LNCAP (cell line): ENCODE measurements around the gene NKD1.

Source experiments
- TF ChIP-seq, protein P1 (sequence below): fragments of 450-650 bp; IDR thresholded peaks from 2 replicates; pipeline ENCODE4 v1.5.1; 2017; ENCODE audit warnings: mild to moderate bottlenecking

Gene NKD1

GRCh38 chr16:50552476-50553101 lies 4.4 kb downstream of the NKD1 start:
- TF ChIP-seq, protein P1, sequence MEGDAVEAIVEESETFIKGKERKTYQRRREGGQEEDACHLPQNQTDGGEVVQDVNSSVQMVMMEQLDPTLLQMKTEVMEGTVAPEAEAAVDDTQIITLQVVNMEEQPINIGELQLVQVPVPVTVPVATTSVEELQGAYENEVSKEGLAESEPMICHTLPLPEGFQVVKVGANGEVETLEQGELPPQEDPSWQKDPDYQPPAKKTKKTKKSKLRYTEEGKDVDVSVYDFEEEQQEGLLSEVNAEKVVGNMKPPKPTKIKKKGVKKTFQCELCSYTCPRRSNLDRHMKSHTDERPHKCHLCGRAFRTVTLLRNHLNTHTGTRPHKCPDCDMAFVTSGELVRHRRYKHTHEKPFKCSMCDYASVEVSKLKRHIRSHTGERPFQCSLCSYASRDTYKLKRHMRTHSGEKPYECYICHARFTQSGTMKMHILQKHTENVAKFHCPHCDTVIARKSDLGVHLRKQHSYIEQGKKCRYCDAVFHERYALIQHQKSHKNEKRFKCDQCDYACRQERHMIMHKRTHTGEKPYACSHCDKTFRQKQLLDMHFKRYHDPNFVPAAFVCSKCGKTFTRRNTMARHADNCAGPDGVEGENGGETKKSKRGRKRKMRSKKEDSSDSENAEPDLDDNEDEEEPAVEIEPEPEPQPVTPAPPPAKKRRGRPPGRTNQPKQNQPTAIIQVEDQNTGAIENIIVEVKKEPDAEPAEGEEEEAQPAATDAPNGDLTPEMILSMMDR: no peak

DNA sequence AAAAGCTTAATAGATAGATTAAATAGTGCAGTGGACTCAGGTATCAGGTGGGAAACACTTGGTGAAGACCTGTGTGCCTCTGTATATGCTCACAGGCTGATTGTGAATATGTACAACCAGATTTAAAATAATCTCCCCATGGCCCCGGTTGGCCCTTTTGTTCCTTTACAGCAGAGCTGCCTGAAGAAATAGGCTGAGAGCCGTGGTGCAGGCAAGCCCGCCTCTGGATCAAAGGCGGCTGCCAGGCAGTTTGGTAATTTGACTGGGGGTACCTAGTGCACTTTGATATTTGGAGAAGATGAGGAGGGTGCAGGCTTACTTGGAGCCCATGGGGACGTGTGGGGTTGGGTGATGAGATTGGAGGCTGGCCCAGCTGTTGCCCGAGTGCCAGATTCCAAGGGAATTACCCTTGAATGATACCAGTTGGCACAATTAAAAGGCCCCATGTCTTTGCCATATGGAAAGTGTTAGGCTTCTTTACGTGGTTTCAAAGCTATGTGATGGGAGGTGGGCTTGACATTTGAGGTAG lies 5.0 kb downstream of the NKD1 start:
- TF ChIP-seq, protein P1: no peak

- TF ChIP-seq, protein P1: no peak
These were observed 5.7 kb downstream of the NKD1 start for GRCh38 chr16:50553731-50554360.

GRCh38 chr16:50555269-50555875 lies 7.2 kb downstream of the NKD1 start:
- TF ChIP-seq, protein P1: no peak

DNA sequence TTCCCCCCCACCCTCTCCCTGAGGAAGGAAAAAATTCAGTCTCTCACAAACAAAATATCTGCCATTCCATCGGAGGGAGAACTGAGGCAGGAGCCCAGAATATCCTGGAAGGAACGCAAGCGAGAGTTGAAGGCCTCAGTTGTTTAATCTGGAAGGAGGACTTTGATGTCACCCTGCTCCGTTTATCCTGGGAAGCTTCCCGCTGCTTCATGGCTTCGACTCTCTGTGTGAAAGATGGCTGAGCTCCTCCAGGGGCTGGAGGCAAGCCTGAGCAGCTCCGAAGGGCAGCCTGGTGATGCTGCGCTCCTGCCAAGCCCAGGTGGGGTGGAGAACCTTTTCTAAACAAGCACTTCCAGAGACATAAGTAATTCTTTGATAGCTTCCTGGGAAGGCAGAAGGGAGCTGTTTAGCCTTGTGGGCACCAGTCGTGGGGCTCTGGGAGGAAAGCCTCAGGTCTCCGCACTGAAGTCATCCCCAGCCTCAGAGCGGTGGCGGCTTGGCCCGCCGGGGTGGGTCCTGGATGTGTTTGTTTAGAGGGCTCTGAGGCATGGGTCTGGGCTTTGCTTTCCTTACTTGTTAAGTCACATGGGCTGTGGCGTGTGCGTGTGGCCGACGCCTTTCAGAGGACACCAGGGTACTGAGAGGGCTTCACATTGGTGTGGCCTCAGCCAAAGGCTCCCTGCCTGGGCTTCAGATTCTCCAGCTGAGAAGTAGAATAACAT lies 7.9 kb downstream of the NKD1 start:
- TF ChIP-seq, protein P1: no peak

DNA sequence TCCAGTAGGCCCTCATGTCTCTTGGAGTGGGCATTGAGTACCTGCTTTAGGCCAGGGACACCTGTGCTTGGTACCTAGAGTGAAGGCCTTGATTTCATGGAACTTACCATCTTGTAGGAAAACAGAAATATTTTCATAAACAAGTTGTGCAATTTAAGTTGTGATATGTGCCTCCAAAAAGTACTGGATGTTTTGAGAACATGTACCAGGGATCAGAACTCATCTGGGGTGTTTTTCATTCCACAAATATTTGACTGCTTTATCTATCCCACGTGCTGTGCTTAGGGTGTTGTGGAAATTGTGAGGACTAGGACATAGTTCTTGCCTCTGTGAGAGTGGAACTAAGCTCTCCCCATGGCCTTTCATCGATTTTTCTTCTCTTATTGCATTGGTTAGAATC lies 8.8 kb downstream of the NKD1 start:
- TF ChIP-seq, protein P1: no peak

DNA sequence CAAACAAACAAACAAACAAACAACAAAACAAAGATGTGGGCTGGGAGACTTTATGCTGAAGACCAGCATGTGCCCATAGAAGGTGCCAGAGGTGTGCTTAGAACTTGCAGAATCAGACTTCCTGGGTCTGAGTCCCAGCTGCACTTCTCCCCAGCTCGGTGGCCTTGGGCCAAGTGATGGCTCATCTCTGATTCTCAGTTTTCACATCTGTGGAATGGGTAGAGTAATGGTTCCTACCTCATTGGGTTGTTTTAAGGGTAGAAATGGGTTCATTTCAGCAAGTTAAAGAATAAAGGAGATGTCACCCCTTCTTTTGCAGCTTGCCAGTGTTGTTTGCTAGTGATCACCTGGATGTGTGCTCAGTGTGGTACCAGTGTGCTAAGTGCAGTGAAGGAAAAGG lies 10.7 kb downstream of the NKD1 start:
- TF ChIP-seq, protein P1: no peak
